KMS-11 (cell line): ENCODE measurements around the gene PLB1.

Source experiments
- H2AFZ ChIP-seq: fragments of 200-600 bp; sonication (generic); 2 replicates; pipeline ENCODE4 v1.6.1; 2016; ENCODE audit warnings: antibody characterized with exemption, mixed run types, low read depth
- H3K27ac ChIP-seq: fragments of 200-600 bp; sonication (generic); 2 replicates; pipeline ENCODE4 v1.6.1; 2016; ENCODE audit warnings: mild to moderate bottlenecking, mixed run types
- H3K27me3 ChIP-seq: fragments of 200-600 bp; sonication (generic); 2 replicates; pipeline ENCODE4 v1.6.1; 2017; ENCODE audit warnings: mild to moderate bottlenecking, low read depth, mixed run types, moderate library complexity; ENCODE audit not compliant: insufficient read depth
- H3K36me3 ChIP-seq: fragments of 200-600 bp; sonication (generic); 2 replicates; pipeline ENCODE4 v1.6.1; 2017; ENCODE audit warnings: mild to moderate bottlenecking, mixed run types; ENCODE audit not compliant: insufficient read depth
- H3K4me1 ChIP-seq: fragments of 200-600 bp; sonication (generic); 2 replicates; pipeline ENCODE4 v1.6.1; 2016; ENCODE audit warnings: mild to moderate bottlenecking, low read depth, mixed run types; ENCODE audit not compliant: poor library complexity, severe bottlenecking
- H3K4me2 ChIP-seq: fragments of 200-600 bp; sonication (generic); 2 replicates; pipeline ENCODE4 v1.7.0; 2016; ENCODE audit warnings: mild to moderate bottlenecking, mixed run types
- H3K4me3 ChIP-seq: fragments of 200-600 bp; sonication (generic); IDR thresholded peaks from 2 replicates; pipeline ENCODE4 v1.6.1; 2017; ENCODE audit warnings: low read depth, low read length, mixed read lengths; ENCODE audit not compliant: insufficient read depth
- H3K79me2 ChIP-seq: fragments of 200-600 bp; sonication (generic); 2 replicates; pipeline ENCODE4 v1.6.1; 2016; ENCODE audit warnings: low read depth, mixed run types; ENCODE audit not compliant: insufficient read depth
- H3K9ac ChIP-seq: fragments of 200-600 bp; sonication (generic); 2 replicates; pipeline ENCODE4 v1.6.1; 2016; ENCODE audit warnings: mild to moderate bottlenecking, mixed run types
- H4K20me1 ChIP-seq: fragments of 200-600 bp; sonication (generic); 2 replicates; pipeline ENCODE4 v1.6.1; 2016; ENCODE audit warnings: mild to moderate bottlenecking, mixed run types; ENCODE audit not compliant: insufficient read depth
- TF ChIP-seq, protein P1 (sequence below): fragments of 200-600 bp; sonication (generic); conservative IDR thresholded peaks from 2 replicates; pipeline ENCODE4 v1.6.1; 2017; ENCODE audit warnings: low read depth, mild to moderate bottlenecking, antibody characterized with exemption, low read length, moderate library complexity, mixed read lengths

Gene PLB1

DNA sequence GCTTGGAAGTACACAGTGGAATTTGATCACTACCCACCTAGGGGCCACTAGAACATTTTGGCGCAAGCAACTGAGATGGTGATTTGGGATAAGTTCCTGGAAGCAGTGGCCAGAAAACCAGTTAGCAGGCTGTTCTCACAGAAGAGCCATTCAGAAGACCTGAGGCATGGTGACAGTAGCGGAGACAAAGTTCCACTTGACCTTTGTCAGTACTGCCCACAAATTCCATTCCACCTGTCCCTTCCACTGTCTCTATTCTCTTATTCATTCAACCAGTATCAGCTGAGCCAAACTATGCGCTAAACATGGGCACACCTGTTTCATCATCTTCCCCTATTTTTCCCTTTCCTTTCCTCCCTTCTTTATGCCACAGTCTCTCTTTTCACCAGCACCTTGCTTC is 196.6 kb downstream of the PLB1 start:
- no peaks in the 10 kb centered on the region for H3K79me2 ChIP-seq
- no peak overlapping the region for H2AFZ ChIP-seq
- no peak overlapping the region for H3K4me3 ChIP-seq
- H3K4me2 ChIP-seq: no peak overlapping the region
- no peaks in the 10 kb centered on the region for H3K27me3 ChIP-seq
- H3K9ac ChIP-seq: no peak overlapping the region
- no peaks in the 10 kb centered on the region for H3K36me3 ChIP-seq
- TF ChIP-seq, protein P1, sequence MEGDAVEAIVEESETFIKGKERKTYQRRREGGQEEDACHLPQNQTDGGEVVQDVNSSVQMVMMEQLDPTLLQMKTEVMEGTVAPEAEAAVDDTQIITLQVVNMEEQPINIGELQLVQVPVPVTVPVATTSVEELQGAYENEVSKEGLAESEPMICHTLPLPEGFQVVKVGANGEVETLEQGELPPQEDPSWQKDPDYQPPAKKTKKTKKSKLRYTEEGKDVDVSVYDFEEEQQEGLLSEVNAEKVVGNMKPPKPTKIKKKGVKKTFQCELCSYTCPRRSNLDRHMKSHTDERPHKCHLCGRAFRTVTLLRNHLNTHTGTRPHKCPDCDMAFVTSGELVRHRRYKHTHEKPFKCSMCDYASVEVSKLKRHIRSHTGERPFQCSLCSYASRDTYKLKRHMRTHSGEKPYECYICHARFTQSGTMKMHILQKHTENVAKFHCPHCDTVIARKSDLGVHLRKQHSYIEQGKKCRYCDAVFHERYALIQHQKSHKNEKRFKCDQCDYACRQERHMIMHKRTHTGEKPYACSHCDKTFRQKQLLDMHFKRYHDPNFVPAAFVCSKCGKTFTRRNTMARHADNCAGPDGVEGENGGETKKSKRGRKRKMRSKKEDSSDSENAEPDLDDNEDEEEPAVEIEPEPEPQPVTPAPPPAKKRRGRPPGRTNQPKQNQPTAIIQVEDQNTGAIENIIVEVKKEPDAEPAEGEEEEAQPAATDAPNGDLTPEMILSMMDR: no peak
- no peaks in the 10 kb centered on the region for H4K20me1 ChIP-seq
- H3K27ac ChIP-seq: no peak overlapping the region
- H3K4me1 ChIP-seq: no peaks in the 10 kb centered on the region

DNA sequence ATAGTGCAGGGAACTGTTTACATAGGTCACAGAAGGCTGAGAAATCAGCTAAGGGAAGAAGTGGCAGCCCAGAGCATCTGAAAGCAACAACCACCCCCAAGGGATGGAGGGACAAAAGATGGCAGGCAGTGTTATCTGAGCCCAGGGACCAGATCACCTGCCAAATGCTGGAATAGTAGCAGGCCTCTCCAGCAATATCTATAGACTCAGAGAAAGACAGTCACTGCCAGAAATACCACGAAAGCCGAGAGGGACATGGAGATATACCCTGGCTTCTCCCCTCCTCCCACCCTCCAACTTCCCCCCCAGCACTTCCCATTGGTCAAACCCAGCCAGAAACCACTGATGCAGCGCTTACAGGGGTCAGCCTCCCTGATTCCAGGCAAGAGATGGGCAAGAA is 197.4 kb downstream of the PLB1 start:
- Histone ChIP-seq H3K36me3 (no peaks in the 10 kb centered on the region), H3K4me2 (no peak overlapping the region), H3K27me3 (no peaks in the 10 kb centered on the region), H3K4me3 (no peak overlapping the region), H3K79me2 (no peaks in the 10 kb centered on the region), H3K27ac (no peak overlapping the region), H3K4me1 (no peaks in the 10 kb centered on the region), H3K9ac (no peak overlapping the region), H4K20me1 (no peaks in the 10 kb centered on the region), H2AFZ (no peak overlapping the region)
- TF ChIP-seq, protein P1: no peak
